ENCODE data around the gene STAMBP.

- no peak for TF ChIP-seq JUND (IDR thresholded peaks at IDR 0.05)
- TF ChIP-seq CTCF (IDR thresholded peaks at IDR 0.05; ENCODE audit: low read depth, low read length, missing input control), result no peak
- TF ChIP-seq HNF4A (conservative IDR thresholded peaks at IDR 0.05), result no peak
- TF ChIP-seq MAX (IDR thresholded peaks at IDR 0.05), result no peak
- TF ChIP-seq YY1 (IDR thresholded peaks at IDR 0.05), result no peak
- no peak for TF ChIP-seq RAD21 (IDR thresholded peaks at IDR 0.05)
Measured at GRCh38 chr2:73891276-73891901, 62.6 kb downstream of the STAMBP start.
